ENCODE data around the gene TRMT2A. TPM values are rescaled to one million over a fixed set of nuclear protein-coding genes. Genes with fewer than 3 reads are reported as not detected.

Gene TRMT2A
- total RNA-seq, 1 donor from 2014 or later: 21.3 TPM

GRCh38 chr22:20064140-20064480 is 52.9 kb downstream of the TRMT2A start:
- H3K4me3 ChIP-seq (ENCODE audit: low read depth, low read length): no peak overlapping the region
- no peak for TF ChIP-seq CTCF (conservative IDR thresholded peaks at IDR 0.05; ENCODE audit: low read depth, low read length)
- no peak for DNase-seq (ENCODE audit: low read depth)

DNA sequence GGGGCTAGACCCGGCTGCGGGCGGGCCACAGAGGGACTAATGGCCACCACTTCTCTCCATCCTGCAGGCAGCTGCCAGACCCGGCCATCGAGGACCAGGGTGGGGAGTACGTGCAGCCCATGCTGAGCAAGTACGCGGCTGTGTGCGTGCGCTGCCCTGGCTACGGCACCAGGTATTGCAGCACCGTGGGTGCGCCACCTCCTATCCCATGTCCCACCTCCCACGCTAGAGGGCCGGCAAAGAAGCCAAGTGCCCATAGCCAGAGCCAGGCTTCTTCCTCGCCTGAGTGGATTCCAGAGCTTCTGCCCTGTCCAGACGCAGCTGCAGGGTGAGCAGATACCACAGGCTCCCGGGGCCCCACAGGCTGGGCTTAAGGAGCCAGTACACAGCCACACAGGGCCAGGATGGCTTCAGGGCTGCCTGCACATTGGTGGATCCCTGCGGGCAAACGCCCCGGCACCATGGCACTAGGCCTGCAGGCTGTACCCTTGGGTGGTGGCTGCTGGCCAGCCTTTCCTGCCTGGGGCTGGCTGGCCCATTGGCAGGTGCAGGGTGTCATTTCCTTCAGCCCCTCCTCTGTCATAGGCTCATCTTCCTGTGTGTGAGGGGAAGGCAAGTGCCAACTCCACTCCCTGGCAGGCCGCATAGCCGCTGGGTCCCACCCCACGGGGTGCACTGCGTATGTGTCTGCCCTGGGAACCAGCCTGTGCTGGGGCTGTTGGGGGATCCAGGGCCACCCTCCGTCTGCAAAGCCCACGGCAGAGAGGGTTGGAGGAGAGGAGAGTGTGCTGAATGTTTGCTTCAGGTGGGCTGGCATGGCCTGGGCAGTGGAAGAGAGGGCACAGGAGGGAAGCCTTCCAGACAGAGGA is 53.5 kb downstream of the TRMT2A start:
- TF ChIP-seq CTCF (conservative IDR thresholded peaks at IDR 0.05; ENCODE audit: low read depth, low read length): no peak

DNA sequence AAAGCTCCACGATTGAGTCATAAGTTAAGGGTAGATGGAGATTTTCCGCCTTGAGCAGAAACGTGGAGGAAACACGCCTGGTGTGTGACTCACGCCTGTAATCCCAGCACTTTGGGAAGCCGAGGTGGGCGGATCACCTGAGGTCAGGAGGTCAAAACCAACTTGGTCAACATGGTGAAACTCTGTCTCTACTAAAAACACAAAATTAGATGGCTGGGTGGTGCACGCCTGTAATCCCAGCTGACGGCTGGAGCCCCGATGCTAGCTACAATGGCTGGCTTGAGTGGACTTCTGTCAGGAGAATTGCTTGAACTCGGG is 54.3 kb downstream of the TRMT2A start:
- no peak for DNase-seq (ENCODE audit: low read depth)
- TF ChIP-seq CTCF (conservative IDR thresholded peaks at IDR 0.05; ENCODE audit: low read depth, low read length): no peak
- no peak overlapping the region for H3K4me3 ChIP-seq (ENCODE audit: low read depth, low read length)

More for the DNA sequence above, 53.5 kb downstream of the TRMT2A start:
- DNase-seq (ENCODE audit: low read depth): no peak
- no peak overlapping the region for H3K4me3 ChIP-seq (ENCODE audit: low read depth, low read length)

DNA sequence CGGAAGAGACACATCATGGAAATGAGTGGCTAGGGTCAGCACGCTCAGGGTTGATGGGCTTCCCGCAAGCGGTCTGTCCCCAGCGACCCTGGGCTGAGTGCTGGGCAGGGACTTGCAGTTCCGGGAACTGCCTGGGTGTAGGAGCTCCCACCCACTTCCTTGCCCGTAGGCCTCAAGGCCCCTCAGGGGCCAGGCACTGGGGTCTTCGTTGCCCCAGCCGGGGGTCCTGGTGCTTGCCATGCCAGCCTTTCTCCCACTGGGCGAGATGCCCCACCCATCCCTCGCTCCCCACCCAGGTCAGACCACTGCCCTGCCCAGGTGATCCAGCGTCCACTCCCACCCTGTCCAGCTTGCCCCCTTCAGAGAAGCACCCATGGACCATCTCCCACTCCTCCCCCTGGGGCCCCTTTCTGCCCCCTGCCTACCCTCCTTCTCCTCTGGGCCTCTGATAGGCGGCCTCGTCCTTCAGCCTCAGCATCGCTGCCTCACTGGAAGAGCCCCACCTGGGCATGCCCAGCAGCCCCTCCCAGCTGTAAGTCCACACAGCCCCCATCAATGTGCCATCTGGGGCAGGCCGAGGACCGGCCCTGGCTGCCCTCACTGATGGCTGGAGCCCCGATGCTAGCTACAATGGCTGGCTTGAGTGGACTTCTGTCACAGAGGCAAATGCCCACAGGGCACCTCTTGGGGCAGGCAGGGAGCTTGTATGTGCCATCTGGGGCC is 54.8 kb downstream of the TRMT2A start:
- TF ChIP-seq CTCF (conservative IDR thresholded peaks at IDR 0.05; ENCODE audit: low read depth, low read length): no peak
- H3K4me3 ChIP-seq (ENCODE audit: low read depth, low read length): no peak overlapping the region
- DNase-seq (ENCODE audit: low read depth): no peak

Other genes with a start within 250 kb of the TRMT2A start
- 233 and 272 TPM in 2 replicates for gene COMT, start 175.5 kb downstream of the TRMT2A start, total RNA-seq
- 5.8 and 34.7 TPM in 2 replicates for gene TXNRD2, start 175.4 kb downstream of the TRMT2A start, total RNA-seq
- gene ARVCF, start 100.4 kb downstream of the TRMT2A start, total RNA-seq: 53.2 and 109 TPM in 2 replicates
- 14.8 and 30.0 TPM in 2 replicates for gene TANGO2, start 96.1 kb downstream of the TRMT2A start, total RNA-seq
- 26.3 and 26.5 TPM in 2 replicates for gene DGCR8, start 37.0 kb downstream of the TRMT2A start, total RNA-seq
- gene RANBP1, start 1.1 kb downstream of the TRMT2A start, total RNA-seq: 1,034 and 1,401 TPM in 2 replicates
- gene ZDHHC8, start 14.6 kb upstream of the TRMT2A start, total RNA-seq: 14.8 and 37.8 TPM in 2 replicates
- gene CCDC188, start 33.8 kb upstream of the TRMT2A start, total RNA-seq: 0.36 TPM in 1 of 2 replicates, not detected in the other
- 12.1 and 18.6 TPM in 2 replicates for gene RTN4R, start 151.1 kb upstream of the TRMT2A start, total RNA-seq
- 56.9 and 65.2 TPM in 2 replicates for gene DGCR6L, start 202.8 kb upstream of the TRMT2A start, total RNA-seq

Data from epithelial cell of proximal tubule (primary cell).